PC-9 (cell line): ENCODE measurements around the gene STAB1. TPM values are rescaled to one million over a fixed set of nuclear protein-coding genes. Genes with fewer than 3 reads are reported as not detected.

Experiments used
- BruUV-seq: library from RNA; stranded (reverse); fragments of 400-500 nt; replicated peaks from 2 replicates; lab custom pipeline; 2021; lab: Mats Ljungman, UMichigan
- CTCF ChIA-PET: fragments of 300-600 bp; sonication (Branson Sonifier 250); formaldehyde crosslinking; loops from one replicate; lab custom pipeline; 2022; ENCODE audit warnings: antibody characterized with exemption; lab: Charles Lee
- POLR2A ChIA-PET: fragments of 300-600 bp; sonication (Branson Sonifier 250); formaldehyde crosslinking; loops from one replicate; lab custom pipeline; 2022; ENCODE audit warnings: antibody characterized with exemption; ENCODE audit not compliant: unreplicated experiment; lab: Charles Lee
- DNase-seq, 2 experiments: peaks; one replicate each; pipeline versions ENCODE4 v3.0.0 to v3.0.0-alpha.2; 2015 to 2022; ENCODE audit warnings: mixed read lengths in 1 of 2
- H2AFZ ChIP-seq: fragments of 200-600 bp; sonication (generic); 2 replicates; pipeline ENCODE4 v1.8.1; 2017; ENCODE audit warnings: antibody characterized with exemption
- H3F3A ChIP-seq: fragments of 200-600 bp; sonication (generic); 2 replicates; pipeline ENCODE4 v1.8.1; 2017; ENCODE audit warnings: antibody characterized with exemption, mild to moderate bottlenecking, low read depth; ENCODE audit not compliant: insufficient read depth
- H3K27ac ChIP-seq: fragments of 200-600 bp; sonication (generic); 2 replicates; pipeline ENCODE4 v1.6.1; 2016; ENCODE audit warnings: mixed run types
- H3K27me3 ChIP-seq: fragments of 200-600 bp; sonication (generic); 2 replicates; pipeline ENCODE4 v1.6.1; 2016; ENCODE audit warnings: low read depth, mixed run types; ENCODE audit not compliant: insufficient read depth
- H3K36me3 ChIP-seq: fragments of 200-600 bp; sonication (generic); 2 replicates; pipeline ENCODE4 v1.6.1; 2016; ENCODE audit warnings: low read depth, mixed run types
- H3K4me1 ChIP-seq: fragments of 200-600 bp; sonication (generic); replicated peaks from 2 replicates; pipeline ENCODE4 v1.6.1; 2016; ENCODE audit warnings: mixed run types; ENCODE audit not compliant: insufficient read depth
- H3K4me2 ChIP-seq: fragments of 200-600 bp; sonication (generic); 2 replicates; pipeline ENCODE4 v1.6.1; 2017; ENCODE audit warnings: mixed run types
- H3K4me3 ChIP-seq: fragments of 200-600 bp; sonication (generic); 2 replicates; pipeline ENCODE4 v1.6.1; 2016; ENCODE audit warnings: mixed run types
- H3K79me2 ChIP-seq: fragments of 200-600 bp; sonication (generic); 2 replicates; pipeline ENCODE4 v1.6.1; 2017; ENCODE audit warnings: low read depth, mixed run types
- H3K9me2 ChIP-seq: fragments of 200-600 bp; sonication (generic); 2 replicates; pipeline ENCODE4 v1.8.1; 2017; ENCODE audit warnings: mild to moderate bottlenecking; ENCODE audit not compliant: insufficient read depth
- H3K9me3 ChIP-seq: fragments of 200-600 bp; sonication (generic); 2 replicates; pipeline ENCODE4 v1.8.1; 2016; ENCODE audit warnings: low read depth; ENCODE audit not compliant: insufficient read depth
- H4K20me1 ChIP-seq: fragments of 200-600 bp; sonication (generic); 2 replicates; pipeline ENCODE4 v1.8.1; 2017; ENCODE audit not compliant: insufficient read depth
- EZH2 ChIP-seq: fragments of 200-600 bp; sonication (generic); IDR thresholded peaks from 2 replicates; pipeline ENCODE4 v1.8.0; 2017; ENCODE audit warnings: antibody characterized with exemption, low read depth
- intact Hi-C: fragments of 100-400 bp; cut with micrococcal nuclease; formaldehyde crosslinking; loops from one replicate; pipeline ENCODE4 v1.10.0; 2022; ENCODE audit not compliant: unreplicated experiment
- total RNA-seq: library from RNA; stranded (reverse); gene quantifications from 2 replicates; pipeline ENCODE4 v1.2.3, GENCODE V29; 2021
- TF ChIP-seq, protein P1 (sequence below): fragments of 200-600 bp; sonication (generic); conservative IDR thresholded peaks from 2 replicates; pipeline ENCODE4 v1.6.1; 2017; ENCODE audit warnings: mixed run types, antibody characterized with exemption, mild to moderate bottlenecking, moderate library complexity

STAB1 gene
- total RNA-seq, 1 experiment from 2014 or later, result 0.04 TPM

DNA sequence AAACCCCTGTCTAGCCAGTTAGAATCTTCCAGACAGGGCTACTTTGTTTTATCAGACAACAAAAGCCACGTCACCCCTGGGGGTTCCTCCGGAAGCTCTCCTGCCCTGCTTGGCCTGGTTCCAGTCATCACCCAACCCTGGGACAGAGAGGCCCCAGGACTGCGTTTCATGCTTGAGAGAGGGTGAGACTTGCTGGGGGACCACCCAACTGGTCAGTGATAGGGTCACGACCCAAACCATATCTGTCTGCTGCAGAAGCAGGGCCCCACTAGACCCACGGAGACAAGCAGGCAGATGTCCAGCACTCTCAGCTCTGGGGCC, 37.3 kb downstream of the STAB1 start:
- no peaks in the 10 kb centered on the region for H3K9me2 ChIP-seq
- H3K4me2 ChIP-seq, result peak overlapping the region; percentile 91
- ChIA-PET CTCF (no interaction called here), POLR2A (no interaction called here)
- peaks cover 9% of the 10 kb centered on the region for H3K4me1 ChIP-seq
- H3K4me3 ChIP-seq, result peak overlapping the region; percentile 63
- peak overlapping the region; percentile 86; the same call in 1 of the 2 replicates for H2AFZ ChIP-seq
- peak in 1 of 2 experiments; percentile 37 for DNase-seq
- no peak overlapping the region for H3K27ac ChIP-seq
- no TSS peak for BruUV-seq
- H3K36me3 ChIP-seq, result no peaks in the 10 kb centered on the region
- peaks cover 18% of the 10 kb centered on the region; the same call in 1 of the 2 replicates for H3F3A ChIP-seq
- no peaks in the 10 kb centered on the region for H3K27me3 ChIP-seq
- H4K20me1 ChIP-seq, result peaks cover 5% of the 10 kb centered on the region; the same call in 1 of the 2 replicates
- no peak for TF ChIP-seq EZH2
- TF ChIP-seq, protein P1, sequence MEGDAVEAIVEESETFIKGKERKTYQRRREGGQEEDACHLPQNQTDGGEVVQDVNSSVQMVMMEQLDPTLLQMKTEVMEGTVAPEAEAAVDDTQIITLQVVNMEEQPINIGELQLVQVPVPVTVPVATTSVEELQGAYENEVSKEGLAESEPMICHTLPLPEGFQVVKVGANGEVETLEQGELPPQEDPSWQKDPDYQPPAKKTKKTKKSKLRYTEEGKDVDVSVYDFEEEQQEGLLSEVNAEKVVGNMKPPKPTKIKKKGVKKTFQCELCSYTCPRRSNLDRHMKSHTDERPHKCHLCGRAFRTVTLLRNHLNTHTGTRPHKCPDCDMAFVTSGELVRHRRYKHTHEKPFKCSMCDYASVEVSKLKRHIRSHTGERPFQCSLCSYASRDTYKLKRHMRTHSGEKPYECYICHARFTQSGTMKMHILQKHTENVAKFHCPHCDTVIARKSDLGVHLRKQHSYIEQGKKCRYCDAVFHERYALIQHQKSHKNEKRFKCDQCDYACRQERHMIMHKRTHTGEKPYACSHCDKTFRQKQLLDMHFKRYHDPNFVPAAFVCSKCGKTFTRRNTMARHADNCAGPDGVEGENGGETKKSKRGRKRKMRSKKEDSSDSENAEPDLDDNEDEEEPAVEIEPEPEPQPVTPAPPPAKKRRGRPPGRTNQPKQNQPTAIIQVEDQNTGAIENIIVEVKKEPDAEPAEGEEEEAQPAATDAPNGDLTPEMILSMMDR, result no peak
- H3K79me2 ChIP-seq, result peaks cover 19% of the 10 kb centered on the region
- H3K9me3 ChIP-seq, result no peaks in the 10 kb centered on the region
- intact Hi-C loops, result no loop called here

DNA sequence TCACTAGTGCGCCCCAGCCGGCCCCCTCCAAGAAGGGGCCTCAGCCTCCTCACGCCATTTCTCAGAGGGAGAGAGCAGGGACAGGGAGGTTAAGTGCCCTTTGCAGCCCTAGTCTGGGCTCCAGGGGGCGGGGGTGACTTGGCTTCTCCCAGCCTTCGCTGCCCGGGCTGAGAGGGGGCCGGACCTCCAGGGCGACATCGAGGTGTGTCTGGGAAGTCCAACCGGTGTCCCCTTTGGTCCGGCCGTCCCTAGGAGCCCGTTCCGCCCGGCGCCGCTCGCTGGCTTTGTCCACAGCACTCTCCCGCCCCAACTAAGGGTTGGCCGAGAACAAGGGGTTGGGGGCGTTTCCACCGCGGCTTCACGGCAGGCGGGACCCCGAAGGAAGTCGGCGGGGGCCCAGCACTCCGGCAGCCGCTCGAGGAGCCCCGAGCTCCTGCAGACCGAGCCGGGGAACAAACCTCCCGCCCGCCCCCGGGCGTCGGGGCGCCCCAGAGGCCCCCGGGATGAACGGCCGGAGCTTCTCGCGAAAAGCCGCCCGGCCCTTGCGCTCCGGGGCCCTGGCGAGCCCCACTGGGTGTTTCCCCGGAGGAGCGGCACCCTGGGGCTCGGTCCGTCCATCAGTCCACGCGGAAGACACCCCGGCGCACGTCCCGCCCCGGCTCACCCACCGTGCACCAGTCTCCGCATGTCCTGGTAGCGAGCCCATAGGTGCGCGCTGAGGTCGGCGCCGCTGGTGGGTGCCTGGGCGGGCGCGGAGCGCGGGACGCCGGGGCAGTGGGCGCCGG, 37.9 kb downstream of the STAB1 start:
- DNase-seq, result peak in 1 of 2 experiments; percentile 22

DNA sequence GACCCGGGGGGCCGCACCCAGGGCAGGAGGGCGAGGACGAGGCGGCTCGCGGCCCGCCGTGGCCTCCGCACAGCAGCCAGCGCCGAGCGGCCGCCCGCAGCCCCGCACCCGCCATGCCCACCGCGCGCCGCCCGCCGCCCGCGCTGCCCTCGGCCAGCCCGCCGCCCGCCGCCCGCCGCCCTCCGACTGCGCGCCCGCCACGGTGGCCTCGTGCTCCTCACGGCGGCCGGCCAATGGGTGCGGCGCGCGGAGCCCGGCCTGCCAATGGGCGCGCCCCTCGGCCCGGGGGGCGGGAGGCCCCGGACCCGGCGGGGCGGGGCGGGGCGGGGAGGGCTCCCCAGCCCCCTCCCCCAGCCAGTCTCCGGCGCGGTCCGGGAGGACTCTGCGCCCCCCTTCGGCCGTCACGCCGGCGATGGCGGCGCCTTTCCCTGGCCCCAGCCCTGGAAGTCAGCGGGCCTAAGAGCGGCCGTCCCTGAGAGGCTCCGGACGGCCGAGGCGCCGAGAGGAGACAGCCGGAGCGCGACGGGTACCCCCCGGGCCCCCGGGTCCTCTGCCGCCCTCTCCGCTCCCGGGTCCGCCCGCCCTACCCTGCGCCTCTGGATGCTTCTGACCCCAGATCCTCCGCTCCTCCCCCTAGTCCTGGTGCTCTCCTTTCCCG, 38.6 kb downstream of the STAB1 start, which contains the start of gene NT5DC2:
Gene NT5DC2 (minus strand): TSS at position 235 of the 658 bp plus-strand sequence. CDS start 120 bp downstream, at position 115.
- H3K79me2 ChIP-seq, result peaks cover 32% of the 10 kb centered on the region
- peaks cover 18% of the 10 kb centered on the region; the same call in 1 of the 2 replicates for H3F3A ChIP-seq
- ChIA-PET POLR2A (no interaction called here), CTCF (no interaction called here)
- H3K9me3 ChIP-seq, result no peaks in the 10 kb centered on the region
- no peaks in the 10 kb centered on the region for H3K27me3 ChIP-seq
- peak within 1 kb of the TSS; percentile 91 for H3K4me2 ChIP-seq
- TF ChIP-seq, protein P1, result no peak
- TF ChIP-seq EZH2, result no peak
- DNase-seq, result peak in 1 of 2 experiments; percentile 69
- no TSS peak for BruUV-seq
- H3K9me2 ChIP-seq, result no peaks in the 10 kb centered on the region
- intact Hi-C loops, result no loop called here
- peak within 1 kb of the TSS; percentile 86 for H2AFZ ChIP-seq
- H3K36me3 ChIP-seq, result no peaks in the 10 kb centered on the region
- peaks cover 22% of the 10 kb centered on the region for H3K4me1 ChIP-seq
- peaks cover 5% of the 10 kb centered on the region; the same call in 1 of the 2 replicates for H4K20me1 ChIP-seq
- no peak within 1 kb of the TSS for H3K27ac ChIP-seq
- H3K4me3 ChIP-seq, result peak within 1 kb of the TSS; percentile 63

More for the DNA sequence above, 37.9 kb downstream of the STAB1 start:
- no TSS peak for BruUV-seq
- Histone ChIP-seq H3K27ac (no peak overlapping the region), H3K4me3 (peak overlapping the region; percentile 63), H3K9me2 (no peaks in the 10 kb centered on the region), H3K79me2 (peaks cover 25% of the 10 kb centered on the region), H3K9me3 (no peaks in the 10 kb centered on the region), H3K4me1 (peaks cover 15% of the 10 kb centered on the region), H4K20me1 (peaks cover 5% of the 10 kb centered on the region; the same call in 1 of the 2 replicates), H2AFZ (peak overlapping the region; percentile 86), H3F3A (peaks cover 18% of the 10 kb centered on the region; the same call in 1 of the 2 replicates), H3K4me2 (peak overlapping the region; percentile 91), H3K27me3 (no peaks in the 10 kb centered on the region), H3K36me3 (no peaks in the 10 kb centered on the region)
- CTCF ChIA-PET, result no interaction called here
- POLR2A ChIA-PET, result no interaction called here
- intact Hi-C loops, result no loop called here
- TF ChIP-seq EZH2, result no peak
